Neural progenitor cell (in vitro differentiated cells): Measurements from ENCODE around the gene ITGA8.

Source experiments
- CTCF ChIP-seq: fragments of 200-600 bp; sonication (generic); IDR thresholded peaks from 2 replicates; pipeline ENCODE4 v1.5.1; 2017; ENCODE audit warnings: antibody characterized with exemption, mild to moderate bottlenecking
- EZH2 ChIP-seq: fragments of 200-600 bp; sonication (generic); IDR thresholded peaks from 2 replicates; pipeline ENCODE4 v1.6.1; 2017; ENCODE audit warnings: antibody characterized with exemption, mild to moderate bottlenecking, moderate library complexity
- EZH2phosphoT487 ChIP-seq: fragments of 200-600 bp; sonication (generic); IDR thresholded peaks from 2 replicates; pipeline ENCODE4 v1.6.1; 2017; ENCODE audit warnings: antibody characterized with exemption

DNA sequence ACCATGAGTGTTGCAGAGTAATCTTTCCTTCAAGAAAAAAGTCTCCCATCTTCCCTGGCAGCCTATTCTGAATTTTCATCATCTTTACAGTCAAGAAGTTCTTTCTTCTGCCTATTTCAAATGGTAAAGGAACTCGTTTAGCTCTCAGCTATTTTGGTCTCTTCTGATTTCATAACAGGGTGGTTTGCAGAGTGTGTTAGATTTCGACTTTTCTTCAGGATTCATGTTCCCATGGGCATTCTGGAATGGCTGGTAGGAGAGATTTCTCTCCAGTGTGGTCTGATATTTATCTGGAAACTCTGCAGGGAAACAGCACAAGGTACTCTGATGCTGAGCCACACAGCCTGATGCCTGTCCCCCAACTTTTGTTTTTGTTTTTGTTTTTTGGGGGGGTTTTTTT lies 237.6 kb downstream of the ITGA8 start:
- no peak for TF ChIP-seq CTCF
- TF ChIP-seq EZH2: no peak
- TF ChIP-seq EZH2phosphoT487: no peak
